Transverse colon (tissue), 3 donors: ENCODE data around the gene STK32A.

Source experiments
- POLR2A ChIP-seq: fragments of 450-650 bp; IDR thresholded peaks from one replicate; pipeline ENCODE4 v1.6.1; 2016; ENCODE audit warnings: antibody characterized with exemption, mild to moderate bottlenecking, moderate library complexity
- POLR2AphosphoS5 ChIP-seq, 3 donors: sonication (generic); formaldehyde crosslinking; IDR thresholded peaks; one replicate each; pipeline ENCODE4 v1.6.1; 2016; ENCODE audit warnings: antibody characterized with exemption in 3 of 3

GRCh38 chr5:147426640-147427327 lies 192.0 kb downstream of the STK32A start:
- no peak for TF ChIP-seq POLR2A
- TF ChIP-seq POLR2AphosphoS5 (IDR thresholded peaks at IDR 0.05) = no peak
